H1 (cell line): Measurements from ENCODE around the gene GLDC. TPM values are rescaled to one million over a fixed set of nuclear protein-coding genes. Genes with fewer than 3 reads are reported as not detected.

ENCODE experiments used
- EP300 ChIP-seq, 2 experiments: IDR thresholded peaks; 1 replicate in 1 of 2; 2 replicates in 1 of 2; pipeline ENCODE4 v1.6.1; 2011 to 2012; ENCODE audit warnings: low read depth in 2 of 2, low read length in 2 of 2, mild to moderate bottlenecking in 2 of 2, borderline replicate concordance in 1 of 2, inconsistent platforms in 1 of 2, moderate library complexity in 1 of 2
- SAP30 ChIP-seq: fragments of 300-600 bp; sonication (generic); IDR thresholded peaks from 2 replicates; pipeline ENCODE4 v1.7.1; 2012; ENCODE audit warnings: low read length, moderate library complexity, mild to moderate bottlenecking, inconsistent platforms; ENCODE audit not compliant: insufficient read depth, insufficient replicate concordance
- polyA plus RNA-seq, 7 experiments: library from polyadenylated mRNA; depleted of rRNA in 3 of 7; stranded (reverse) in 5 of 7; unstranded in 2 of 7; fragments of >200 nt in 5 of 7; fragments of 200-250 nt in 2 of 7; gene quantifications; 1 replicate in 5 of 7; 2 replicates in 1 of 7; 4 replicates in 1 of 7; pipeline versions ENCODE4 v1.2.1 to v1.2.3, GENCODE V29; 2011 to 2013; ENCODE audit warnings: missing spikeins in 2 of 7, mixed read lengths in 2 of 7
- total RNA-seq: library from RNA; stranded (reverse); fragmentation: NEBNext Ultra II Directional; extraction: Animal tissue kit (Norgen Biotek cat#: 25700); gene quantifications from 2 replicates; pipeline ENCODE4 v1.2.1, GENCODE V29; 2021

GLDC gene
- total and polyA plus RNA-seq, 2 of the 8 experiments (the other 6 are each of a cell fraction or from before 2014, with no cell fraction given), result 48.8 to 101 TPM

DNA sequence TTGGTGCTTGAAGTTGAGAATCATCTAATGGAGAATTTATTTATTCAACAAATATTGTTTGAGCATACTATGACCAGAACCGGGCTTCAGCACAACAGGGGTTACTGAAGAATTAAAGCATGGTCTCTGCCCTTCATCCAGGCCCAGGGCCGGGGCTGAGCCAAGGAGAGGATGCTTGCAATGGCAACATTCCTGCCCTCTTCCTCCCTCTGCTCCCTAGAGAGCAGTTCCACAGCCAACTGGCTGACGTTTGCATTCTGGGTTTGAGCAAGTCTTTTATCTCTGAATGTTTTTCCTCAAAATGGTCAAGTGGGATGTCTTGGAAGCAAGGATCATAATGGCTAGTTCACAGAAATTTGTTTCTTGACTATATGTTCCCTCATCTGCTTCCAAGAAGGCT lies 80.7 kb downstream of the GLDC start (continued):
- TF ChIP-seq EP300 (IDR thresholded peaks at IDR 0.05; ENCODE audit: borderline replicate concordance in 1 of 2, low read depth in 2 of 2, low read length in 2 of 2) (no peak), SAP30 (no peak)
